Measurements from ENCODE around the gene MSI2.

MSI2 gene

GRCh38 chr17:57517273-57517631 is 260.9 kb downstream of the MSI2 start:
- in situ Hi-C loops (cut with MboI; ENCODE audit: low pct_unique_long_range_greater_than_20kb, low sequenced_read_pairs), result no loop called here
- DNase-seq, result no peak

GRCh38 chr17:57517632-57518456 is 261.5 kb downstream of the MSI2 start:
- in situ Hi-C loops (cut with MboI; ENCODE audit: low pct_unique_long_range_greater_than_20kb, low sequenced_read_pairs), result no loop called here
- no peak for DNase-seq

GRCh38 chr17:57518587-57519581 is 262.6 kb downstream of the MSI2 start:
- in situ Hi-C loops (cut with MboI; ENCODE audit: low pct_unique_long_range_greater_than_20kb, low sequenced_read_pairs), result no loop called here
- DNase-seq, result no peak

- no peak for DNase-seq
- in situ Hi-C loops (cut with MboI; ENCODE audit: low pct_unique_long_range_greater_than_20kb, low sequenced_read_pairs), result no loop called here
Measured at GRCh38 chr17:57519800-57520199, 263.5 kb downstream of the MSI2 start.

GRCh38 chr17:57521606-57522005 is 265.3 kb downstream of the MSI2 start:
- in situ Hi-C loops (cut with MboI; ENCODE audit: low pct_unique_long_range_greater_than_20kb, low sequenced_read_pairs), result no loop called here
- no peak for DNase-seq

- peak; percentile 24 for DNase-seq
- in situ Hi-C loops (cut with MboI; ENCODE audit: low pct_unique_long_range_greater_than_20kb, low sequenced_read_pairs), result no loop called here
Measured at GRCh38 chr17:57522042-57523005, 266.0 kb downstream of the MSI2 start.

GRCh38 chr17:57523926-57524632 is 267.8 kb downstream of the MSI2 start:
- in situ Hi-C loops (cut with MboI; ENCODE audit: low pct_unique_long_range_greater_than_20kb, low sequenced_read_pairs), result no loop called here
- peak; percentile 42 for DNase-seq

GRCh38 chr17:57524839-57525568 is 268.7 kb downstream of the MSI2 start:
- in situ Hi-C loops (cut with MboI; ENCODE audit: low pct_unique_long_range_greater_than_20kb, low sequenced_read_pairs), result no loop called here
- DNase-seq, result no peak

- no peak for DNase-seq
- in situ Hi-C loops (cut with MboI; ENCODE audit: low pct_unique_long_range_greater_than_20kb, low sequenced_read_pairs), result no loop called here
Measured at GRCh38 chr17:57527221-57528057, 271.1 kb downstream of the MSI2 start.

GRCh38 chr17:57528058-57528451 is 271.7 kb downstream of the MSI2 start:
- no peak for DNase-seq
- in situ Hi-C loops (cut with MboI; ENCODE audit: low pct_unique_long_range_greater_than_20kb, low sequenced_read_pairs), result no loop called here

GRCh38 chr17:57530026-57530425 is 273.7 kb downstream of the MSI2 start:
- no peak for DNase-seq
- in situ Hi-C loops (cut with MboI; ENCODE audit: low pct_unique_long_range_greater_than_20kb, low sequenced_read_pairs), result no loop called here

- in situ Hi-C loops (cut with MboI; ENCODE audit: low pct_unique_long_range_greater_than_20kb, low sequenced_read_pairs), result no loop called here
- DNase-seq, result no peak
Measured at GRCh38 chr17:57530508-57530907, 274.2 kb downstream of the MSI2 start.

- no peak for DNase-seq
Measured at GRCh38 chr17:57531078-57531477, 274.8 kb downstream of the MSI2 start.

GRCh38 chr17:57531648-57532504 is 275.6 kb downstream of the MSI2 start:
- in situ Hi-C loops (cut with MboI; ENCODE audit: low pct_unique_long_range_greater_than_20kb, low sequenced_read_pairs), result no loop called here

More at GRCh38 chr17:57531078-57531477, 274.8 kb downstream of the MSI2 start:
- in situ Hi-C loops (cut with MboI; ENCODE audit: low pct_unique_long_range_greater_than_20kb, low sequenced_read_pairs), result no loop called here

GRCh38 chr17:57532556-57532955 is 276.2 kb downstream of the MSI2 start:
- in situ Hi-C loops (cut with MboI; ENCODE audit: low pct_unique_long_range_greater_than_20kb, low sequenced_read_pairs), result no loop called here
- DNase-seq, result no peak

More at GRCh38 chr17:57531648-57532504, 275.6 kb downstream of the MSI2 start:
- DNase-seq, result no peak

GRCh38 chr17:57532966-57533365 is 276.6 kb downstream of the MSI2 start:
- in situ Hi-C loops (cut with MboI; ENCODE audit: low pct_unique_long_range_greater_than_20kb, low sequenced_read_pairs), result no loop called here
- no peak for DNase-seq
